ENCODE measurements around the gene SFSWAP.

The SFSWAP gene

DNA sequence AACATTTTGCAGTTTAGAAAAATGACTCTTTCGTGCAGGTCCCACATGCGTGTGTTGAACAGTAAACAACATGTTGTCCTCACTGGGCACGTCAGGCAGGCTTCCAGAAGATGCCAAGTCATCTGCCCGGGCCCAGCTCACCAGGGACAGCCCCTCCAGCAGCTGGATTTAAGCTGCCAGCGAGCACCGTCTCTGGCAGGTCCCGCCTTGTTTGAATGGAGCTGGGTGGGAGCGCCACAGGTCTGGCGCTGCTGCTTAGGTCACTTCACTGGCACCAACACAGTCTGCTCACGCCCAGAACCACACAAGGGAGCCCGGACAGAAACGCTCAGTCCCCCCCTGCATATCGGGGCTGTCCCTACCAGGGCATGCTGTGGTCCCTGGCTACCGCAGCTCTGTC, 84.2 kb downstream of the SFSWAP start:
- H3K27me3 Mint-ChIP-seq (ENCODE audit: low read depth) = no peaks in the 10 kb centered on the region
- H3K4me1 Mint-ChIP-seq = no peaks in the 10 kb centered on the region
- TF ChIP-seq, protein P1, sequence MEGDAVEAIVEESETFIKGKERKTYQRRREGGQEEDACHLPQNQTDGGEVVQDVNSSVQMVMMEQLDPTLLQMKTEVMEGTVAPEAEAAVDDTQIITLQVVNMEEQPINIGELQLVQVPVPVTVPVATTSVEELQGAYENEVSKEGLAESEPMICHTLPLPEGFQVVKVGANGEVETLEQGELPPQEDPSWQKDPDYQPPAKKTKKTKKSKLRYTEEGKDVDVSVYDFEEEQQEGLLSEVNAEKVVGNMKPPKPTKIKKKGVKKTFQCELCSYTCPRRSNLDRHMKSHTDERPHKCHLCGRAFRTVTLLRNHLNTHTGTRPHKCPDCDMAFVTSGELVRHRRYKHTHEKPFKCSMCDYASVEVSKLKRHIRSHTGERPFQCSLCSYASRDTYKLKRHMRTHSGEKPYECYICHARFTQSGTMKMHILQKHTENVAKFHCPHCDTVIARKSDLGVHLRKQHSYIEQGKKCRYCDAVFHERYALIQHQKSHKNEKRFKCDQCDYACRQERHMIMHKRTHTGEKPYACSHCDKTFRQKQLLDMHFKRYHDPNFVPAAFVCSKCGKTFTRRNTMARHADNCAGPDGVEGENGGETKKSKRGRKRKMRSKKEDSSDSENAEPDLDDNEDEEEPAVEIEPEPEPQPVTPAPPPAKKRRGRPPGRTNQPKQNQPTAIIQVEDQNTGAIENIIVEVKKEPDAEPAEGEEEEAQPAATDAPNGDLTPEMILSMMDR (IDR thresholded peaks at IDR 0.05; ENCODE audit: unreplicated experiment in 3 of 3) = no peak
- H3K27ac Mint-ChIP-seq = no peak overlapping the region
- peaks cover 58% of the 10 kb centered on the region for H3K36me3 Mint-ChIP-seq (ENCODE audit: low read depth)
- H3K4me3 Mint-ChIP-seq = no peak overlapping the region
- H3K9me3 Mint-ChIP-seq = peaks cover 3% of the 10 kb centered on the region

DNA sequence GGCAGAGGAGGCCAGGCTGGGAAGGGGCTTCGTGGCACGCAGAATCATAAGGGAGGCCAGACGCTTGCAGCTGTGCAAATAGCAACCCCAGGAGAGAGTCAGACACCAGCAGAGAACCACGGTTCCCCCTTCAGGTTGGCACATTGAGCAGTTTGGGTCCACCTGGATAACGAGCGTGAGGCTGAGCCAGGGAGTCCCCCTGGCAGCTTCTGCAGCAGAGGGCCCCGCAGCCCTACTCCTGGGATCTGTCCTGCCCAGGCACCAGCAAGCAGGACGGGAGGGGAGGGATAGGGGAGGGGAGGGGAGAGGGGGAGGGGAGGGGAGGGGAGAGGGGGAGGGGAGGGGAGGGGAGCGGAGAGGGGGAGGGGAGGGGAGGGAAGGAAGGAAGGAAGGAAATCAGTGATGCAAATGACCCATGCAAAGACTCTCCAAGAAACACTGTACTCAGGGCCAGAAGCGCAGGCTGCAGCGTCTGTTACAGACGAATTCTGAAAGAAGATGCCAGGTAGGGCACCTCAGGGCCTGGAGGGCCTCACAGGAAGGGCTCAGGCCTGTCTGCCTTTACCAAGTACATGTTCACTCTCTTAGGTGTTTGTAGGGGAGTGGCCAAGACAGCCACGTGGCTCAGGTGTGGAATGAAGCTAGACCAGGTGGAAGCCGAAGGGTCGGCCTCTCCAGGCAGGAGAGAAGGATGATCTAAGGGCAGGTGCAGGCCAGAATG, 85.0 kb downstream of the SFSWAP start:
- Mint-ChIP-seq H3K27ac (no peak overlapping the region), H3K27me3 (ENCODE audit: low read depth) (no peaks in the 10 kb centered on the region), H3K36me3 (ENCODE audit: low read depth) (peaks cover 54% of the 10 kb centered on the region), H3K9me3 (no peaks in the 10 kb centered on the region), H3K4me3 (no peak overlapping the region), H3K4me1 (no peaks in the 10 kb centered on the region)
- TF ChIP-seq, protein P1 (IDR thresholded peaks at IDR 0.05; ENCODE audit: unreplicated experiment in 3 of 3) = no peak

DNA sequence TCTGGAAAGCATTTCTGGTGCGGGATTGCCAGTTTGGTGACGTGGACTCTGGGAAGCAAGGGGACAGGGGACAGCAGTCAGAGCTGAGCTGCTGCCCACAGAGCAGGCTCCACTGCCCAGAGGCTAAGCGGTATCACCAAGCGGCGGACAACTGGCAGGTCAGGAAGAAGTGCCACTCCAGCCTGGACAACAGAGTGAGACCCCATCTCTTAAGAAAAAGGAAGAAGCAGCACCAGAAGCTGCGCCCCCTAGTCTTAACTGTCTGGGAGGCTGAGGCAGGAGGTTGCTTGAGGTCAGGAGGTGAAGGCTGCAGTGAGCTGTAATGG, 85.5 kb downstream of the SFSWAP start:
- Mint-ChIP-seq H3K4me1 (no peaks in the 10 kb centered on the region), H3K4me3 (no peak overlapping the region), H3K27me3 (ENCODE audit: low read depth) (no peaks in the 10 kb centered on the region), H3K9me3 (no peaks in the 10 kb centered on the region), H3K36me3 (ENCODE audit: low read depth) (peaks cover 51% of the 10 kb centered on the region), H3K27ac (no peak overlapping the region)
- TF ChIP-seq, protein P1 (IDR thresholded peaks at IDR 0.05; ENCODE audit: unreplicated experiment in 3 of 3) = no peak

DNA sequence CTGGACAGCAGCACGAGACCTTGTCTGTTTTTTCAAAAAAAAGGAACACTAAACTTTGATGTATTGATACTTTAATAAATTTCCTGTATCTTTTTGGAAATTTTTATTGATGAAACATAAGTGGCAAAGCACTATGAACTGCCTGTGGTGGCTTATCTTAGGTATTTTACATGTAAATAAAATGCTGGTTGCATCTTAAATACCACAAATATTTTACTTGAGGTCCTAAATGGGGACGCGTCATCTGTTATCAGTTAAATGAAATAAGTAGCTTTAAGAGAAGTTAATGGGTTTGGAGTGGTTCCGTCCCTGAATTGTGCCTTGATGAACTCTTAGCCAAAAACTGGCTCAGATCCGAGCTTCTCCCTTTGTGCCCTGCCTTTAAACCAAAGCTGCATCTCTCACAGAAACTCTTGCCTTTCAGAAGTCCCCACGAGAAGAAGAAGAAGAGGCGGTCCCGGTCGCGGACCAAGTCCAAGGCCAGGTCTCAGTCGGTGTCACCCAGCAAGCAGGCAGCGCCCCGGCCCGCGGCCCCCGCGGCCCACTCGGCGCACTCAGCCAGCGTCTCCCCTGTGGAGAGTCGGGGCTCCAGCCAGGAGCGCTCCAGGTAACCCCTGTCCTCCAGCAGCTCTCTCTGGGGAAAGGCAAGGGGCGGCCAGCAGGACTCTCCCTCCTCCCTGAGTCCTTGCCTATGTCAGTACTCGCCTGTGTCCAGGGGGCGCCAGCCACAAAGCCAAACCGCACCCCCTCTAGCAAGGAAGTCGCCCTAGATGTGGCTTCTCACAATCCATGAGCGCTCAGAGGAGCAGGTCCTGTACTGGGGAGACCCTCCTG, 86.1 kb downstream of the SFSWAP start:
- Mint-ChIP-seq H3K4me3 (no peak overlapping the region), H3K27me3 (ENCODE audit: low read depth) (no peaks in the 10 kb centered on the region), H3K4me1 (no peaks in the 10 kb centered on the region), H3K9me3 (no peaks in the 10 kb centered on the region), H3K27ac (no peak overlapping the region), H3K36me3 (ENCODE audit: low read depth) (peaks cover 51% of the 10 kb centered on the region)
- TF ChIP-seq, protein P1 (IDR thresholded peaks at IDR 0.05; ENCODE audit: unreplicated experiment in 3 of 3) = no peak

DNA sequence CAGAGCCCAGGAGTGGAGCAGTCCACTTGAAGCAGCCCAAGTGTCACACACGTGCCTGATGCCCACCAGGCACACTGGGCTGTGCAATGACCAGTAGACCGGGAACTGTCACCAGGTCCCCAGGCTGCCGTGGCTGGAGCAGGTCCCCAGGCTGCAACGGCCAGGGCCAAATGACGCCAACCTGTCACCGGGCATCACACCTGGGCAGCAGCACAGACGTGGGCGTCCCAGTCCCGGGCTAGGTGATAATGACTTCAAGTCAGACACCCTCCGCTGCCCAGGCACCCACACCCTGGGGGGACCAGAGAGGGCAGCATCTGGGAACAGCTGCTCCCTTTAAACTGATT, 86.7 kb downstream of the SFSWAP start:
- peaks cover 47% of the 10 kb centered on the region for H3K36me3 Mint-ChIP-seq (ENCODE audit: low read depth)
- TF ChIP-seq, protein P1 (IDR thresholded peaks at IDR 0.05; ENCODE audit: unreplicated experiment in 3 of 3) = no peak
- H3K27me3 Mint-ChIP-seq (ENCODE audit: low read depth) = no peaks in the 10 kb centered on the region
- H3K9me3 Mint-ChIP-seq = no peaks in the 10 kb centered on the region
- H3K4me3 Mint-ChIP-seq = no peak overlapping the region
- H3K4me1 Mint-ChIP-seq = no peaks in the 10 kb centered on the region
- no peak overlapping the region for H3K27ac Mint-ChIP-seq

DNA sequence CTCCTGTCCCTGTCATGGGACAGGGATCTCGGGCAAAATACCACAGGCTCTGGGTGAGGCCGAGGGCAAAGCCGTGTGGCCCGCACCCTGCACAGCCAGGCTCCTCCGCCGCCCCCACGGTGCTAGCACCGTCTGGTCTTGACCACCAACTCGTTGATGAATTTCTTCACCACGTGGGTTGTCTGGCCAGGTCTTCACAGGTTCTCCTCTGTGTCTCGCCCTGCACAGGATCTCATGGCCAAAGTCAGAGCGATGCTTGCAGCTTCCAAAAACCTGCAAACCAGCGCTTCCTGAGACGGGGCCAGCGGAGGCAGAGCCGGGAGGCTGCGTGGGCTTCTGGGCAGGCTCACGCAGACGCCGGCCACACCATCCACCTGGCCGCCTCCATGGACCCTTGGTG, 88.3 kb downstream of the SFSWAP start:
- H3K27ac Mint-ChIP-seq = no peak overlapping the region
- peaks cover 42% of the 10 kb centered on the region for H3K36me3 Mint-ChIP-seq (ENCODE audit: low read depth)
- H3K27me3 Mint-ChIP-seq (ENCODE audit: low read depth) = no peaks in the 10 kb centered on the region
- TF ChIP-seq, protein P1 (IDR thresholded peaks at IDR 0.05; ENCODE audit: unreplicated experiment in 3 of 3) = no peak
- H3K4me1 Mint-ChIP-seq = peaks cover 5% of the 10 kb centered on the region
- no peak overlapping the region for H3K4me3 Mint-ChIP-seq
- H3K9me3 Mint-ChIP-seq = no peaks in the 10 kb centered on the region
